ENCODE results near the gene FAM114A1.
"Not testable (repeated sequence)": the region's sequence is repeated elsewhere in the genome, so short reads cannot be mapped to it uniquely, and the experiment has no call there.

DNA sequence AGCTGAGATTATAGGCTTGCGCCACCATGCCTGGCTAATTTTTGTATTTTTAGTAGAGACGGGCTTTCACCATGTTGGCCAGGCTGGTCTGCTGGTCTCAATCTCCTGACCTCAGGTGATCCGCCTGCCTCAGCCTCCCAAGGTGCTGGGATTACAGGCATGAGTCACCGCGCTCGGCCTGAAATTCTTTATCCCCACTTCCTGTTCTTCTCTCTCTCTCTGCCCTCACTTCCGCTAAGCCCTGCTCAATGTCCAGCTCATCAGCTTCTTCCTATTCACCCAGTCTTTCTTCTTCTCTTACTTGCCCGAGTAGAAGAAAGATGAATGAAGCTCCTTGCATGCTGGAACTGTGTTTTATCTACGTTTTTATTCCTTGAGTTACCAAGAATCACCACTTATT is 120.7 kb downstream of the FAM114A1 start:
- TF ChIP-seq, protein P1, sequence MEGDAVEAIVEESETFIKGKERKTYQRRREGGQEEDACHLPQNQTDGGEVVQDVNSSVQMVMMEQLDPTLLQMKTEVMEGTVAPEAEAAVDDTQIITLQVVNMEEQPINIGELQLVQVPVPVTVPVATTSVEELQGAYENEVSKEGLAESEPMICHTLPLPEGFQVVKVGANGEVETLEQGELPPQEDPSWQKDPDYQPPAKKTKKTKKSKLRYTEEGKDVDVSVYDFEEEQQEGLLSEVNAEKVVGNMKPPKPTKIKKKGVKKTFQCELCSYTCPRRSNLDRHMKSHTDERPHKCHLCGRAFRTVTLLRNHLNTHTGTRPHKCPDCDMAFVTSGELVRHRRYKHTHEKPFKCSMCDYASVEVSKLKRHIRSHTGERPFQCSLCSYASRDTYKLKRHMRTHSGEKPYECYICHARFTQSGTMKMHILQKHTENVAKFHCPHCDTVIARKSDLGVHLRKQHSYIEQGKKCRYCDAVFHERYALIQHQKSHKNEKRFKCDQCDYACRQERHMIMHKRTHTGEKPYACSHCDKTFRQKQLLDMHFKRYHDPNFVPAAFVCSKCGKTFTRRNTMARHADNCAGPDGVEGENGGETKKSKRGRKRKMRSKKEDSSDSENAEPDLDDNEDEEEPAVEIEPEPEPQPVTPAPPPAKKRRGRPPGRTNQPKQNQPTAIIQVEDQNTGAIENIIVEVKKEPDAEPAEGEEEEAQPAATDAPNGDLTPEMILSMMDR (conservative IDR thresholded peaks at IDR 0.05; ENCODE audit: low read length) = not testable (repeated sequence)
- not testable (repeated sequence) for TF ChIP-seq EZH2phosphoT487 (IDR thresholded peaks at IDR 0.05; ENCODE audit: borderline replicate concordance)
